HT-29 (cell line): Measurements from ENCODE around the gene NPS. TPM values are rescaled to one million over a fixed set of nuclear protein-coding genes. Genes with fewer than 3 reads are reported as not detected.
A peak's percentile ranks its signal among the peaks of the same experiment; 100 is the strongest.

Experiments
- DNase-seq: peaks from one replicate; pipeline ENCODE4 v3.0.0-alpha.2; 2015; ENCODE audit warnings: low spot score
- total RNA-seq: library from RNA; depleted of rRNA; stranded (reverse); fragments of >200 nt; shearing (Covaris generic); gene quantifications from 2 replicates; pipeline ENCODE4 v1.2.3, GENCODE V29; 2014

NPS gene
- total RNA-seq, 1 experiment from 2014 or later = not detected

- no peak for DNase-seq
Observed at GRCh38 chr10:127556916-127557315, 7.8 kb downstream of the NPS start.

GRCh38 chr10:127561647-127562046, 12.5 kb downstream of the NPS start:
- DNase-seq = no peak

GRCh38 chr10:127563718-127564553, 14.8 kb downstream of the NPS start:
- peak; percentile 18 for DNase-seq

- DNase-seq = no peak
Observed at GRCh38 chr10:127564644-127565043, 15.5 kb downstream of the NPS start.

DNA sequence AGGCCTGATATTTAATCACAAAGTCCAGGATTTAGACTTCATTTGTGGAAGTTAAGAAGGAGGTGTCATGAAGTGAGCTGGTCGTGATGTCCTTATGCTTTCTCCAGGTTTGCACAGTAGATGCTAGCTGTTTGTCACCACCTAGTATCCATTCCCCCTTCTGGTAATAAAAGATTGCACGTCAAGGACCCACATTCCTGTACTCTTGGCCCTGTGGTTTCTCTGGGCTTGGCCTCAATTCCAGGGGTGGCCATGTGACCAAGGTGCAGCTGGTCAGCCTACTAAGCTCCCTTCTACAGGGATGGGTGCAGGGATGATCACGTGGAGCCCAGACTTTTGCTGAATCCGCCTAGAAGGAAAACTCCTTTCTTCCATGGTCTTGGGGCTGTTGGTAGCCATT, 16.5 kb downstream of the NPS start:
- DNase-seq = no peak

DNA sequence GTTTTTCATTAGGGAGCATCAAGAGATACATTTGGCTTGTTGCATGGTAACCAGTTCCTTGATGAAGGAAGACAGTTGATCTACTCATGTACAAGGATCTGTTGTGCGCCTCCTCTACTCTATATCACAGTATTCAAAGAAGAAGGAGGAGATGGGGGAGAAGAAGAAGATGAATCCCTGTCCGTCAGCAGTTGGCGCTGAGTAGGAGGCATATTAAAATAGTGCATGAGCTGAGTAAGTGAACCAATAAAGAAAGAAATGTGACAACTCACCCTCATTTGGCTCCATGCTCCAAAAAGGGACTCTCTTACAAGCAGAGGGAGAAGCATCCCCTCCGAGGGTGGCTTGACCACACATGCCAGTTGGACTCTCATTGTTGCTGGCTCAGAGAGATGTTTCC, 20.1 kb downstream of the NPS start:
- no peak for DNase-seq

DNA sequence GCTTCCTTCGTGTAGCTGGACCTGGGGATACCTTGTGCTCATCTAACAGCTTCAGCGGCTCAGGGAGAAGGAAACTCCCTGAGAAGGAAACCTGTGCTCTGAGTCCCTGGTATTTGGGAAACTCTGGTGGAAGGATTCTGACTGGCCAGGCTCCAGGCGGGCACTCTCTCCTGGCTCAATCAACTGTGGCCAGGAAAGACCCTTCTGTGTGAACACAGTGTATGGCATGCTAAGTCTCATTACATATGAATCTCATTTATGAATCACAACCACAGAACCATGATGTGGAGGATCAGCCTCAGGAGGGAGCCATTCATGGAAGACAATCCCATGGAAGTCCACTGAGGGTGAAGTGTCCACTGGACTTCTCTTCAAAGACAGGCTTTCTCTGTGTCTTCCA, 20.9 kb downstream of the NPS start:
- no peak for DNase-seq

- no peak for DNase-seq
Observed at GRCh38 chr10:127571386-127571785, 22.3 kb downstream of the NPS start.

- DNase-seq = no peak
Observed at GRCh38 chr10:127576051-127576450, 26.9 kb downstream of the NPS start.

DNA sequence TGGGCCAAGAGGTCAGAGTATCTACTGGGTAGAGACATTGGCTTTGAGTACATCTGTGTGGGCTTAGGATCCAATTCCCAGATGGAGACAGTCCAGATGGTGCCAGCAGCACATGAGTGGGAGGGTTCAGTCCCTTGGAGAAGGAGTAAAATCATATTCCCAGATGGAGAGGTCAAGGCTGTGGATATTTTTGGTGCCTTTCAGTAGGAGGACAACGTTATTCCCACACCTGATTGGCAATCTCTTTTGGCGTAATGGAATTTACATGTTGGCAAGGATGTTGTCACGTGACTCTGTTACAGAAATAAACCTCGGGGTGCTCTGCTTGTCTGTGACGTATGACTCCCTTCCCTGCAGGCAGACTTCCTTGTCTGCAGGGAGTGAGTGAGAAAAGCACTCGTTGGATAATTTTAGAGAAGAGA, 27.6 kb downstream of the NPS start:
- DNase-seq = no peak

DNA sequence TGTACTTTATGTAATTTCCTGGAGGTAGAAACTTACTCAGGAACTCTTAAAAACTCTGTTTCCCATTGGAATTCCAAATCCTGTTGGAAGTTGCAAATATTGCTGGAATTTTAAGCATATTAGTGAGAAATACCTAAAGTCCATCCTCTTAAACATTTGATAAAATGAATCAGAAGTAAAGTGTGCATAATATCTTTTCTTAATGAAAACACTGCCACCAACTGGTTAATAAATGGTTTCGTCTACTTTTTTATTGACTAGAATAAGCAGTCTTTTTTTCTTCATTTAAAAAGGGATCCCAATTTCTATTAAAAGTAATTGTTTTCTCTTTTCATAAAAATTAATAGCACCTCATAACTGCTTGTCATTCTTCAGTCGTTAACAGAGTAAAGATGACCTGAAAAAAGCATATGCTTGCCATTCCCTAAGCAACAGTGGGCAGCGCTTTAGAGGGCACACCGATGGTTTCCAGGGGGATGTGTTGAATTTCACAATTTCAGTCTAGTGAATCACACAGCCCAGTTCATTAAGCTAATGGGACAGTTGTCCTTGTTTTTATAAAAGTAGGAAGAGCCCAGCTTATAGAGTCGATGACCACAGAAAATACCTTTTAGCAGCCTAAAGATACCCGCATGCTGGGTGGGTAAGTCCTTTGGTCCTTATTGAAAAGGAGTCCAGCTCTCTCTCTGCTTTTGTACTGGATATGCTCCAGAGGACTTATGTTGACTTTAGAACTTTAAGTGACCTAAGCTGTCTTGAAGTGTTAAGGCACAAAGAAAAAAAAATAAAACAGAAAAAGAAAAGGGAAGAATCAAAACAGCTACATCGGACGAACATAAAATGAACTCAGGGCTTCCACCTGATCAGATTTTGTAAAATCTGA, 28.5 kb downstream of the NPS start:
- DNase-seq = peak; percentile 20

DNA sequence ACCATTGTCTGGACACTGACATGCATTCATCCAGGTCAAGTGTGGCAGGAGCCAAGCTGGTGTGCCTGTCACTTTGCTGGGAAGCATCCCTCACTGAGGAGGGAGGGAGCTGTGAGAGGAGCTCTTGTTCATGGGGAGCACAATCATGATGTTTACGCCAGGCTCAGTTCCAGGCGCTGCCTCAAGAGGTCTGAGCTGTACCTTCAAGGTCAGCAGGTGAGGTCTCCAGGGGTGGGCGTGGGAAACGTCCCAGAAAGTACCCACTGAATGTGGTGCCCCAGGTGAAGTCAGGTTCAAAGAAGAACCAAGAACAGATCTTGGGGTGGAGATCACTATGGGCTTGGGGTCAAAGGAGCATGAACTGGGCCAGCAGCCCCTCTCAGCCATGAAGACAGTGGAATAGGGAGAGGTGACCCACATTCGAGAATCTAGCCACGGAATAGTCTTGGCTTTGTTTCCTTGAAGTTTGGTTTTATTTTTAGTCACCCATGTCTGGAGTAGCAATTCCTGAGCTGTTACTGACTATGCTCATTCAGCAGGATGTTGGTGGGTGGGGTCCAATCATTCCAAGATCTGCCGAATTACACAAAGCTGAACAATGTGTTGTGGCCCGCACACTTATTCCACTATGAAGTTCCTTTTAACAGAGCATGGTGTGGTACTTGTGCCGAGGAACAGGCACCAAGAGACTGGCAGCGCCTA, 29.3 kb downstream of the NPS start:
- DNase-seq = no peak

DNA sequence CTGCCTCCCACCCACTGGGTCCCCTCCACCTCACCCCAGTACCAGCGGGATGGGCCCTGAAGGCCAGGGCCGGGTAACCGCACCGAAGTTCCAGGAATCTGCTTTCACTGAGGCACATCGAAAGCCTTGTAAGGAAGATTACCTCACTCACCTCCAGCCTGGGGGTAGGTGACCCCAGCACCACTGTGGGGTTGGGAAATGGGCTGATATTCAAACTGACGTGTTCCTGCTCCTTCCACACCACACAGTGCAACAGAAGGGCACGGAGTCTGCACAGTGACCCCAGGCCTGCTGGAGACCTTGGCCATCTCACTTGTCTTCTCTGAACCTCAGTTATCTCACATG, 29.8 kb downstream of the NPS start:
- DNase-seq = no peak

DNA sequence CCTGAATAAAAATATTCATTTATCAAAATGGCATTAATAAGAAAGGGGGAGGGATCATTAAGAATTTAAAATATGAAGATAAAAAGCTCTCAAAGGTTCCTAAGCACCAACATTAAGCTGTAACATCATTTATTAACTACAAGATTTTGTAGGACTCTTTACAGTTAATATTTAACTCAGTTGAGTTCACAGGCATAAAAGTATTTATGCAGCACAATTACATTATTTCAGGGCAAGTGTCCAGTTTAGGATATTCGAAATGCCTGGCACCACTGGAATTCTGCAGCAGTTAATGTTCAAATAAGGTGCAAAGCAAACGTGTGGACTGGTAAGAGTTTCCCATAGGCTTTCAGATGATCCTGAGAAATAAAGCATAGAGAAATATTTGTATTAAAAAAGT, 30.5 kb downstream of the NPS start:
- no peak for DNase-seq

GRCh38 chr10:127580822-127581221, 31.7 kb downstream of the NPS start:
- DNase-seq = no peak

DNA sequence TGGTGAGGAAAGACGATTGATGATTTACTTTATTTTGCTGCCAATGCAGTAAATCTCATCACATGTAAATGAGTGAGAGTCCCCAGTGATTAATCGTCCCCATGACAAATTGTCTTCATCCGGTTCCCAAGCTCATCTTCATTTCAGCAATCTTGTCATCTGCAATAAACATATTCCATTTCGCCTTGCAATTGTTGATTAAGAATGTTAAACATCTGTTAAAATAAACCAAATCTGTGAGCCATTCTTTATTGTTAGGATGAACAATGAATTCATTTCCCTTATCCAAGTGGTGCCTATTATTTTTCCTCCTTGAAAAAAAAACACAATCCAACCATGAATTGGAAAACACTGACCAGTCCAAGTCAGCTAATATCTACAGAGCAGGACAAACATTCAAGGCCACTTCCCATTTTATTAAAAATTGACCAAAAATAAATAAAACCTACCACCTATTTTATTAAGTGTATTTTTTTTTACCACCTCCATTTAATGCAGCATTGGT, 36.5 kb downstream of the NPS start:
- DNase-seq = no peak

- DNase-seq = no peak
Observed at GRCh38 chr10:127587668-127588365, 38.7 kb downstream of the NPS start.

DNA sequence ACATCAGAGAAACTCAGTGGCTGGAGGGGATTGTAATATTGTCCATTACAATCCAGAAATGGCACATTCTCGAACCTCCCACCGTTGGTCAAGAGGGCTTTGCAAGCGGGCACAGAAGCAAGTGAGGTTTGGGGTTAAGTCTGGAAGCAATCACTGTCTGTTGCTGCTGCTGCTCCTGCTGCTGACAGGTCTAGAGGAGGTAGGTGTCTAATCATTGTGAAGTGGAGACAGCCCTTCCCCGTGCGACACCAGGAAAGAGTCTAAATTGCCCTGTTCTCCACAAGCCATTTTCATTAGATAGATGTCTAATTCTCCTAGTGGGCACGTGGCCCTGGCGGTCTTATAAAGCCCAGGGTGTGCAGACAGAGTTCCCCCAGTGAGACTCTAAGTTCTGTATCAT, 43.5 kb downstream of the NPS start:
- DNase-seq = no peak

- no peak for DNase-seq
Observed at GRCh38 chr10:127600479-127600878, 51.4 kb downstream of the NPS start.
